Muscle layer of duodenum (tissue), 2 donors: ENCODE data around the gene BTK.

ENCODE experiments used
- H3K27ac ChIP-seq: one replicate; pipeline ENCODE4 v1.7.0; 2013; ENCODE audit warnings: mild to moderate bottlenecking, low read length
- H3K27me3 ChIP-seq: one replicate; pipeline ENCODE4 v1.7.0; 2013; ENCODE audit warnings: low read depth, mild to moderate bottlenecking, control low read depth, low read length
- H3K36me3 ChIP-seq, 2 donors: one replicate each; pipeline ENCODE4 v1.7.0; 2013; ENCODE audit warnings: low read length in 2 of 2, control low read depth in 1 of 2, mild to moderate bottlenecking in 1 of 2; ENCODE audit not compliant: insufficient read depth in 2 of 2, control insufficient read depth in 1 of 2
- H3K4me1 ChIP-seq, 2 donors: one replicate each; pipeline ENCODE4 v1.7.0; 2013; ENCODE audit warnings: low read length in 2 of 2, mild to moderate bottlenecking in 2 of 2, control low read depth in 1 of 2, moderate library complexity in 1 of 2; ENCODE audit not compliant: insufficient read depth in 2 of 2, control insufficient read depth in 1 of 2
- H3K4me3 ChIP-seq, 2 donors: one replicate each; pipeline ENCODE4 v1.7.0; 2013; ENCODE audit warnings: low read length in 2 of 2, low read depth in 1 of 2, mild to moderate bottlenecking in 1 of 2
- H3K9me3 ChIP-seq, 2 donors: one replicate each; pipeline ENCODE4 v1.7.0; 2013; ENCODE audit warnings: low read length in 2 of 2, control low read depth in 1 of 2, mild to moderate bottlenecking in 1 of 2; ENCODE audit not compliant: control insufficient read depth in 1 of 2
- donor health status: healthy.

The BTK gene

DNA sequence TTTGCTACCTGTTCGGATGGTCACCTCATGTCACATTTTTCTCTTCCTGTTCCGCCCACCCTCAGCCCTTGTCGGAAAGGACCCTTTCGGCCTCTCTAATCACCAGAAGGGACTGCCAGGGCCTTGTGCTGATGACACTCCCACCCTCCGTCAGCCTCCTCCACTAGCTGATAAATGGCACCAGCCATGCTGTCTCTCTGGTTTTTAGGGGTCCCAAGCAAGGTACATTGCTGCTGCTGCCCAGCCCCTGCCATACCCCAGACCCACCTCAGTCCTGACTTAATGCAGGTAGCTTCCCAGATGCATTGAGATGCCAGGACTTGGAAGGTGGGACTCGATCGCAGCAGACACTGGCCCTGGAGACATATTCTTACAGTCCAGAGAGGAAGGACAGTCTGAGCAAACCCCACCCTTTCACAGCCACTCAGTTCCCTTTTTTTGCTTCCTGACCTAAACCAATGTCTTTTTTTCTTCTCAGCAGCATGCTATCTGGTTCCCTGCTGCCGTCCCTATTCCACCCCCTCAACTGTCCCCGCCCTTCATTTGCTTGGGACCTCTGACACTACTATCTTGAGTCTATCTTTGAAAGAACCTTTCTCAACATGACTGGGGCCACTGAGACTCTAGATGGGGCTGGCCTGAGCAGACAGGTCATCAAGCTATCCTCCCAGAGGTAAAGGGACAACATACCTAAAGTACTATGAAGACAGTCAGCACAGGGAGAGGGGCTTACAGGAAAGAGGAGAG lies at the start of gene BTK:
Gene BTK (minus strand): TSS at position 397 of the 747 bp plus-strand sequence. CDS start 10,907 bp downstream, outside the sequence.
- Histone ChIP-seq H3K4me3 (no peak within 1 kb of the TSS), H3K27me3 (no peaks in the 10 kb centered on the region), H3K9me3 (no peaks in the 10 kb centered on the region), H3K36me3 (no peaks in the 10 kb centered on the region), H3K27ac (peak within 1 kb of the TSS; percentile 45), H3K4me1 (no peaks in the 10 kb centered on the region)

- peaks cover 3 to 31% of the 10 kb centered on the region in 2 donors for H3K36me3 ChIP-seq
These were observed 44.6 kb upstream of the BTK start for GRCh38 chrX:101430457-101431078.

DNA sequence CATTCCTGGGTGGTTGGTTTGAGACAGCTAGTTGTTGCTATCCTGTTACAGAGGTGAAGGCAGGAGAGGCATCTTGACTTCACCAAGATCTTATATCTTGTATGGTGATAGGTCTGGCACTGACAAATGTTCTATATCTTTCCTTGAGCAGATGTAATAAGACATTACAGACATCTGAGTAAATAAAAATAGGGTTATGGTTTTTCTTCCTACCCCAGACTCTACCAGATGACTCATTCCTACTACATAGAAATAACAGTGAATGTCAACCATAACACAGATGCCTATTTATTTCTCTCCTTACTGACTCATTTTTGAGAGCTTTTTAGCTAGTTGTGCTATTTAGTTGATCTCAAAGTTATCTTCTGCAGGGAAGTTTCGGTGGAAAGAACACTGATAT lies 43.9 kb upstream of the BTK start:
- H3K36me3 ChIP-seq, result peaks cover 3 to 31% of the 10 kb centered on the region in 2 donors
- no peak overlapping the region for H3K27ac ChIP-seq
- H3K4me3 ChIP-seq, result no peak overlapping the region

More at GRCh38 chrX:101430457-101431078, 44.6 kb upstream of the BTK start:
- Histone ChIP-seq H3K9me3 (no peaks in the 10 kb centered on the region), H3K4me1 (peaks cover 0 to 6% of the 10 kb centered on the region in 2 donors), H3K4me3 (no peak overlapping the region), H3K27me3 (no peaks in the 10 kb centered on the region), H3K27ac (no peak overlapping the region)

GRCh38 chrX:101427954-101428353 lies 42.0 kb upstream of the BTK start:
- peaks cover 0 to 6% of the 10 kb centered on the region in 2 donors for H3K4me1 ChIP-seq
- H3K9me3 ChIP-seq, result no peaks in the 10 kb centered on the region
- H3K27me3 ChIP-seq, result no peaks in the 10 kb centered on the region
- no peak overlapping the region for H3K27ac ChIP-seq
- peaks cover 0 to 38% of the 10 kb centered on the region in 2 donors for H3K36me3 ChIP-seq
- H3K4me3 ChIP-seq, result no peak overlapping the region

More for the DNA sequence above, 43.9 kb upstream of the BTK start:
- H3K27me3 ChIP-seq, result no peaks in the 10 kb centered on the region
- peaks cover 0 to 6% of the 10 kb centered on the region in 2 donors for H3K4me1 ChIP-seq
- H3K9me3 ChIP-seq, result no peaks in the 10 kb centered on the region

DNA sequence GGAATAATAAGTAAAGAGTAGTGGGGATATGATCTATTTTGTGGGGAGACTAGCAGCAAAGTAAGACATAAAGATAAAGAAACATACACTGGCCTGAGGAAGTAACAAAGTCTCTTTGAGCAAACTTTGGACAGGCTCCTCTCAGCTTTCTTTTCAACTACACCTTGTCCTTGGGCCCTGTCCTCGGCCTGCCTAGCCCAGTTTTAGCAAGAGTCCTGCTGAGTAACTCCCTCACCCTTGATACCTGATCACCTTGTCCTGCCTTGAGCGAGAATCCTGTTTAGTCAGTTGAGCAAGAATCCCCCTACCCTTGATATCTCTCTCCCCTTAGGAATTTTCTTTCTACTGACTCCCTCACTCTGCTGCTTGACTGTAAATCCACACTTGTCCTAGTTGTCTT lies 33.5 kb upstream of the BTK start:
- Histone ChIP-seq H3K27me3 (no peaks in the 10 kb centered on the region), H3K9me3 (no peaks in the 10 kb centered on the region), H3K27ac (no peak overlapping the region), H3K4me1 (peaks cover 10 to 15% of the 10 kb centered on the region in 2 donors), H3K4me3 (peak overlapping the region in 1 of 2 donors; percentile 60), H3K36me3 (peaks cover 0 to 3% of the 10 kb centered on the region in 2 donors)

DNA sequence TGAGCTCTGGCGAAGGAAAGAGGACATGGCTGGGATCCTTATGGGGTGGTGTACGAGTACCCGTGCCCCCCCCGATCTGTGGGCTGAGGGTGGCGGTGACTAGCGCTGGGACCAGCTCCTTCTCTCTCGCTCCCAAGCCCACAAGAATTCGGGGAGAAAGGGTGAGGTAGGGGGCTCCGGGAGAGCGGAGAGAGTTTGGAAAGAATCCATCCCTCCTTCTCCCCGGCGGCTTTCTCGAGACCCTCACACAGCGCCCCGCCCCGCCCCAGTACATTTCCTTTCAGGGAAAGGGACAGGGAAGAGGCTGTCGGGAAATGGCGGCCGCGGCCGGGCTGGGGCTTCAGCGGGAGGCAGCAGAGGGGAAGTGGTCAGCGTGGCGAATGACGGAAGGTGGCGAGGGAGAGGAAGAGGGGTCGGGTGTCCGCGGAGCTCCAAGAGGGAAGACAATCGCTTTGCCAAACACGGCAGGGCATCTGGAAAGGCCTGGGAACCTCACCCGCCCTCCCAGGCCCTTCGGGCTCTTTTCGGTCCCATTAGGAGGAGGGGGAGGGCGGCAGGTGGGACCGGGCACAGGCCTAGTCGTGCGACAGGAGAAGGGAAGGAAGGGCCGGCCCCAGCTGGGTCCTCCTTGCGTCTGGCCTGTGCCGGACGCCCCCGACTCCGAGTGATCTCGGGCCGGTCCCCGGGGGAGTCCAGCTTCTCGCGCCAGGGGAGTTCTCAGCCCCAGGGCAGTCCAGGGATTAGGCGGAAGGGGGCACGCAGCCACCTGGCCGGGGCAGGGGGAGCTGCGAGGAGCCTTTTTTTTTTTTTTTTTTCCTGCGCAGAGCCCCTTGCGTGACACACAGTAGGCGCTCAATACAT lies 32.2 kb upstream of the BTK start:
- Histone ChIP-seq H3K27ac (peak overlapping the region; percentile 91), H3K4me3 (peak overlapping the region; percentile 60), H3K36me3 (no peaks in the 10 kb centered on the region), H3K4me1 (peaks cover 10 to 15% of the 10 kb centered on the region in 2 donors), H3K9me3 (no peaks in the 10 kb centered on the region), H3K27me3 (no peaks in the 10 kb centered on the region)

DNA sequence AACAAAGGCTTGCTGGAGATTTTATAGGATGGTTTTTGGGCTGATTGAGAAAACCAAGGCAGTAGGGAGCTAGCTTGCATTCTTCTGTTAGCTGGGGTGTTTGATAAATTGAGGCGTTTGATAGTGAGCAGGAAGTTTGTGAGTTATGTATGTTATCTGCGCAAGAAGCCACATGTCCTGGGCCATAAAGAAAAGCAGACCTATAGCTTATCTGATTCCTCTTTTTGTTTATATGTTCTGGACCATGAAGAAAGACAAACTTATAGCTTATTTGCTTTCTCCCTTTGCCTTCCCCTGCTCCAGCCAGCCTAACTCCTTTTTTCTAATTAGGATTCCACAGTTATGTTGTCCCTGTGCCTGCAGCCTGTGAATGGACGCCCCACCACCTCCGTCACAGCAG lies 31.2 kb upstream of the BTK start:
- H3K27me3 ChIP-seq, result no peaks in the 10 kb centered on the region
- H3K9me3 ChIP-seq, result no peaks in the 10 kb centered on the region
- H3K36me3 ChIP-seq, result peaks cover 2 to 10% of the 10 kb centered on the region in 2 donors
- H3K4me3 ChIP-seq, result peak overlapping the region in 1 of 2 donors; percentile 60
- H3K4me1 ChIP-seq, result peaks cover 10 to 22% of the 10 kb centered on the region in 2 donors
- H3K27ac ChIP-seq, result peak overlapping the region; percentile 91

GRCh38 chrX:101416691-101417090 lies 30.7 kb upstream of the BTK start:
- Histone ChIP-seq H3K27me3 (no peaks in the 10 kb centered on the region), H3K4me1 (peaks cover 10 to 27% of the 10 kb centered on the region in 2 donors), H3K36me3 (peaks cover 6 to 14% of the 10 kb centered on the region in 2 donors), H3K4me3 (no peak overlapping the region), H3K27ac (no peak overlapping the region), H3K9me3 (no peaks in the 10 kb centered on the region)

- Histone ChIP-seq H3K27me3 (no peaks in the 10 kb centered on the region), H3K9me3 (no peaks in the 10 kb centered on the region), H3K27ac (peak overlapping the region; percentile 60), H3K4me3 (no peak overlapping the region), H3K4me1 (peaks cover 10 to 31% of the 10 kb centered on the region in 2 donors), H3K36me3 (peaks cover 6 to 14% of the 10 kb centered on the region in 2 donors)
These were observed 29.5 kb upstream of the BTK start for GRCh38 chrX:101415180-101416145.

GRCh38 chrX:101411984-101412383 lies 26.0 kb upstream of the BTK start:
- Histone ChIP-seq H3K36me3 (peaks cover 6 to 14% of the 10 kb centered on the region in 2 donors), H3K4me3 (no peak overlapping the region), H3K9me3 (no peaks in the 10 kb centered on the region), H3K27me3 (no peaks in the 10 kb centered on the region), H3K4me1 (peaks cover 3 to 21% of the 10 kb centered on the region in 2 donors), H3K27ac (no peak overlapping the region)
